GM12878 (cell line): ENCODE results near the gene PRSS35. TPM values are rescaled to one million over a fixed set of nuclear protein-coding genes. Genes with fewer than 3 reads are reported as not detected.

Source experiments
- ATAC-seq: fragments of 200-7000 bp; cut with Tn5 transposase; 3 replicates; pipeline ENCODE4 v1.9.1; 2020; ENCODE audit warnings: mild to moderate bottlenecking, moderate library complexity
- BruUV-seq: library from RNA; stranded (reverse); fragments of 400-500 nt; replicated peaks from 2 replicates; lab custom pipeline; 2021; lab: Mats Ljungman, UMichigan
- CTCF ChIA-PET: fragments of 300-600 bp; sonication (Branson Sonifier 250); formaldehyde crosslinking; extraction: SDS; loops from one replicate; lab custom pipeline; 2021; ENCODE audit warnings: inconsistent platforms; lab: Yijun Ruan, JAX
- POLR2A ChIA-PET: fragments of 350-600 bp; formaldehyde crosslinking; extraction: SDS; loops from one replicate; lab custom pipeline; 2021; ENCODE audit warnings: inconsistent platforms; lab: Charles Lee
- RAD21 ChIA-PET: fragments of 300-600 bp; sonication (Branson Sonifier 250); formaldehyde crosslinking; loops from one replicate; lab custom pipeline; 2023; ENCODE audit warnings: antibody characterized with exemption; ENCODE audit not compliant: unreplicated experiment; lab: Charles Lee
- SMC1A ChIA-PET: fragments of 300-600 bp; sonication (Branson Sonifier 250); formaldehyde crosslinking; loops from one replicate; lab custom pipeline; 2023; ENCODE audit not compliant: unreplicated experiment, uncharacterized antibody; lab: Charles Lee
- DNase-seq: peaks from one replicate; pipeline ENCODE4 v3.0.0-alpha.2; 2011; ENCODE audit warnings: low read depth, low spot score
- FAIRE-seq: peaks from 3 replicates; lab custom pipeline; 2011; peaks lifted over from hg19 to GRCh38; lab: Jason Lieb, UNC
- H2AFZ ChIP-seq: 2 replicates; pipeline ENCODE4 v1.6.0; 2011; ENCODE audit warnings: low read depth, low read length, control low read depth; ENCODE audit not compliant: control insufficient read depth
- H3K27ac ChIP-seq: 2 replicates; pipeline ENCODE4 v1.5.1; 2011; ENCODE audit warnings: control low read depth; ENCODE audit not compliant: control insufficient read depth, insufficient read depth
- H3K27me3 ChIP-seq, 2 experiments: replicated peaks in 1 of 2; 2 replicates each; pipeline versions ENCODE4 v1.6.0 to v1.6.1; 2011; ENCODE audit warnings: low read length in 1 of 2; ENCODE audit not compliant: control insufficient read depth in 2 of 2, insufficient read depth in 2 of 2
- H3K36me3 ChIP-seq, 2 experiments: 2 replicates each; pipeline ENCODE4 v1.5.1; 2011; ENCODE audit warnings: low read length in 1 of 2; ENCODE audit not compliant: control insufficient read depth in 2 of 2, insufficient read depth in 2 of 2
- H3K4me1 ChIP-seq: 2 replicates; pipeline ENCODE4 v1.6.1; 2011; ENCODE audit warnings: mild to moderate bottlenecking, low read length, moderate library complexity, mixed read lengths; ENCODE audit not compliant: control insufficient read depth, insufficient read depth
- H3K4me2 ChIP-seq: 2 replicates; pipeline ENCODE4 v1.6.0; 2011; ENCODE audit warnings: control low read depth; ENCODE audit not compliant: control insufficient read depth, insufficient read depth
- H3K4me3 ChIP-seq: fragments of 200-600 bp; sonication (generic); 2 replicates; pipeline ENCODE4 v1.5.1; 2016
- H3K79me2 ChIP-seq: 2 replicates; pipeline ENCODE4 v1.6.0; 2011; ENCODE audit warnings: low read length; ENCODE audit not compliant: control insufficient read depth, insufficient read depth
- H3K9ac ChIP-seq: 2 replicates; pipeline ENCODE4 v1.8.0; 2011; ENCODE audit warnings: low read length, control low read depth, mixed read lengths; ENCODE audit not compliant: control insufficient read depth, insufficient read depth
- H3K9me3 ChIP-seq: replicated peaks from 3 replicates; pipeline ENCODE4 v1.5.1; 2011; ENCODE audit warnings: mild to moderate bottlenecking, low read length; ENCODE audit not compliant: control insufficient read depth, insufficient read depth
- H4K20me1 ChIP-seq: 2 replicates; pipeline ENCODE4 v1.6.0; 2011; ENCODE audit not compliant: control insufficient read depth, insufficient read depth
- CBFB ChIP-seq: IDR thresholded peaks from 2 replicates; pipeline ENCODE4 v1.6.1; 2016; ENCODE audit warnings: antibody characterized with exemption, low read depth
- CHD2 ChIP-seq: IDR thresholded peaks from 2 replicates; pipeline ENCODE4 v1.6.1; 2011; ENCODE audit warnings: low read depth, low read length, improper control_type of control experiment, borderline replicate concordance
- CHD4 ChIP-seq: fragments of 200-600 bp; sonication (generic); IDR thresholded peaks from 2 replicates; pipeline ENCODE4 v1.6.1; 2016; ENCODE audit warnings: mild to moderate bottlenecking
- E2F8 ChIP-seq: fragments of 450-650 bp; IDR thresholded peaks from 2 replicates; pipeline ENCODE4 v1.6.1; 2018; ENCODE audit warnings: mild to moderate bottlenecking, low read depth, moderate library complexity; ENCODE audit not compliant: partially characterized antibody
- ETV6 ChIP-seq, 2 experiments: fragments of 450-650 bp in 1 of 2; IDR thresholded peaks in 1 of 2; conservative IDR thresholded peaks in 1 of 2; 2 replicates each; pipeline ENCODE4 v1.6.1; 2014; ENCODE audit warnings: antibody characterized with exemption in 1 of 2, borderline replicate concordance in 1 of 2, low read depth in 1 of 2, mild to moderate bottlenecking in 1 of 2, moderate library complexity in 1 of 2
- FOS ChIP-seq: IDR thresholded peaks from 3 replicates; pipeline ENCODE4 v1.6.1; 2011; ENCODE audit warnings: borderline replicate concordance; ENCODE audit not compliant: insufficient read length; ENCODE audit errors: extremely low read depth
- GABPA ChIP-seq: IDR thresholded peaks from 2 replicates; pipeline ENCODE4 v1.6.1; 2014; ENCODE audit warnings: antibody characterized with exemption, low read depth, mild to moderate bottlenecking, inconsistent platforms
- IRF4 ChIP-seq: IDR thresholded peaks from 2 replicates; pipeline ENCODE4 v1.6.1; 2011; ENCODE audit warnings: low read depth, low read length
- MXI1 ChIP-seq: fragments of 150-350 bp; IDR thresholded peaks from 2 replicates; pipeline ENCODE4 v1.6.1; 2011; ENCODE audit warnings: low read depth, mild to moderate bottlenecking, inconsistent platforms, low read length, improper control_type of control experiment
- NFYA ChIP-seq: IDR thresholded peaks from 2 replicates; pipeline ENCODE4 v1.6.1; 2011; ENCODE audit warnings: low read depth, mild to moderate bottlenecking, low read length, improper control_type of control experiment, borderline replicate concordance
- PRDM15 ChIP-seq: fragments of 450-650 bp; formaldehyde crosslinking; IDR thresholded peaks from 2 replicates; pipeline ENCODE4 v1.4.0; 2020; ENCODE audit warnings: mild to moderate bottlenecking, moderate library complexity
- SMAD5 ChIP-seq: IDR thresholded peaks from 2 replicates; pipeline ENCODE4 v1.6.1; 2016; ENCODE audit warnings: antibody characterized with exemption, low read depth
- SRF ChIP-seq, 2 experiments: IDR thresholded peaks; 2 replicates each; pipeline ENCODE4 v1.6.1; 2011; ENCODE audit warnings: low read depth in 2 of 2, low read length in 2 of 2, mild to moderate bottlenecking in 1 of 2, moderate library complexity in 1 of 2
- SUZ12 ChIP-seq: fragments of 200-600 bp; sonication (generic); IDR thresholded peaks from one replicate; pipeline ENCODE4 v1.6.1; 2018; ENCODE audit warnings: antibody characterized with exemption, mild to moderate bottlenecking; ENCODE audit not compliant: unreplicated experiment
- TARDBP ChIP-seq: IDR thresholded peaks from 2 replicates; pipeline ENCODE4 v1.6.1; 2016; ENCODE audit warnings: borderline replicate concordance
- USF1 ChIP-seq: IDR thresholded peaks from 2 replicates; pipeline ENCODE4 v1.6.1; 2011; ENCODE audit warnings: borderline replicate concordance, low read depth, mild to moderate bottlenecking, moderate library complexity, mixed read lengths, low read length; ENCODE audit not compliant: insufficient read depth; ENCODE audit errors: extremely low read length
- WGBS: methylation state at CpG from one replicate; pipeline ENCODE4 v1.1.6; 2016; ENCODE audit warnings: low lambda C conversion rate; ENCODE audit not compliant: insufficient replicate concordance, insufficient coverage; ENCODE audit errors: missing lambda C conversion rate; 5-methylcytosine and 5-hydroxymethylcytosine counted together
- in situ Hi-C: fragments of 300-500 bp; cut with MboI; formaldehyde crosslinking; loops from 9 replicates; pipeline ENCODE4 v1.14.3; 2018; ENCODE audit warnings: mixed read lengths
- intact Hi-C: fragments of 100-400 bp; cut with micrococcal nuclease; formaldehyde crosslinking; loops from one replicate; pipeline ENCODE4 v1.14.2; 2022; ENCODE audit not compliant: unreplicated experiment
- polyA plus RNA-seq, 11 experiments: library from polyadenylated mRNA; depleted of rRNA in 4 of 11; unstranded in 6 of 11; stranded (reverse) in 5 of 11; fragments of >200 nt; fragmentation: Nextera tagmentation in 4 of 11; fragmentation: Illumina TruSeq in 1 of 11; extraction: Ambion mirVana in 4 of 11; extraction: Trizol in 1 of 11; gene quantifications; 1 replicate in 1 of 11; 2 replicates in 10 of 11; pipeline versions ENCODE4 v1.2.1 to v1.2.3, GENCODE V29; 2011 to 2016; ENCODE audit warnings: inconsistent platforms in 2 of 11, missing spikeins in 2 of 11, low read depth in 1 of 11
- total RNA-seq, 4 experiments: library from RNA; depleted of rRNA in 3 of 4; stranded (reverse); fragments of >200 nt in 3 of 4; fragmentation: Illumina TruSeq in 1 of 4; extraction: Trizol in 1 of 4; gene quantifications; 2 replicates each; pipeline versions ENCODE4 v1.2.1 to v1.2.3, GENCODE V29; 2013 to 2021

The PRSS35 gene
- total and polyA plus RNA-seq, 10 of the 15 experiments (the other 5 are each of a cell fraction or from before 2014, with no cell fraction given) = not detected

- Histone ChIP-seq H4K20me1 (no peaks in the 10 kb centered on the region), H3K9me3 (no peaks in the 10 kb centered on the region), H3K27me3 (no peaks in the 10 kb centered on the region), H3K36me3 (no peaks in the 10 kb centered on the region), H3K9ac (no peak overlapping the region), H3K79me2 (no peaks in the 10 kb centered on the region), H3K27ac (no peak overlapping the region), H3K4me3 (no peak overlapping the region), H3K4me2 (no peak overlapping the region), H3K4me1 (no peaks in the 10 kb centered on the region), H2AFZ (no peak overlapping the region)
- in situ Hi-C loops = no loop called here
- intact Hi-C loops = no loop called here
- FAIRE-seq = no peak
- 0% methylated on average over 1 of the region's 1 CpG for whole genome bisulfite sequencing
- BruUV-seq = no TSS peak
- DNase-seq = no peak
- RAD21 ChIA-PET = no interaction called here
- TF ChIP-seq ETV6 (conservative IDR thresholded peaks at IDR 0.05 in 1 of 2, IDR thresholded peaks at IDR 0.05 in 1 of 2; ENCODE audit: borderline replicate concordance in 1 of 2, low read depth in 1 of 2) = no peak
- no peak for TF ChIP-seq GABPA
- TF ChIP-seq TARDBP = no peak
- TF ChIP-seq CBFB = no peak
- no peak for TF ChIP-seq NFYA
- no peak for TF ChIP-seq SUZ12
- no peak for TF ChIP-seq SRF (IDR thresholded peaks at IDR 0.05; ENCODE audit: low read depth in 2 of 2, low read length in 2 of 2)
- no peak for TF ChIP-seq SMAD5
- TF ChIP-seq FOS = no peak
- no peak for TF ChIP-seq IRF4
- TF ChIP-seq PRDM15 (CRISPR knock-in tag) = no peak
- TF ChIP-seq E2F8 = no peak
- TF ChIP-seq MXI1 = no peak
- TF ChIP-seq CHD2 = no peak
- TF ChIP-seq CHD4 = no peak
- no peak for TF ChIP-seq USF1
- no peak for ATAC-seq
- POLR2A ChIA-PET = no interaction called here
- CTCF ChIA-PET = interaction anchor here (0.8 to 1.7 kb wide), 2 partner anchors 35 to 257 kb away, joined by 3 to 4 read pairs; no protein-coding TSS in a partner anchor
- SMC1A ChIA-PET = interaction anchor here (1.4 kb wide), 1 partner anchor 20 kb away, joined by 4 read pairs; no protein-coding TSS in a partner anchor
These were observed 32.9 kb upstream of the PRSS35 start for GRCh38 chr6:83479389-83479788.
